Cerebellar nuclear complex (tissue), 1 donor: Measurements from ENCODE around the gene XRCC6.
"Not testable (repeated sequence)": the region's sequence is repeated elsewhere in the genome, so short reads cannot be mapped to it uniquely, and the experiment has no call there.

ENCODE experiments used
- DNase-seq, 2 experiments: peaks; one replicate each; lab custom pipeline; 2025; lab: John Stamatoyannopoulos, UW

The XRCC6 gene

DNA sequence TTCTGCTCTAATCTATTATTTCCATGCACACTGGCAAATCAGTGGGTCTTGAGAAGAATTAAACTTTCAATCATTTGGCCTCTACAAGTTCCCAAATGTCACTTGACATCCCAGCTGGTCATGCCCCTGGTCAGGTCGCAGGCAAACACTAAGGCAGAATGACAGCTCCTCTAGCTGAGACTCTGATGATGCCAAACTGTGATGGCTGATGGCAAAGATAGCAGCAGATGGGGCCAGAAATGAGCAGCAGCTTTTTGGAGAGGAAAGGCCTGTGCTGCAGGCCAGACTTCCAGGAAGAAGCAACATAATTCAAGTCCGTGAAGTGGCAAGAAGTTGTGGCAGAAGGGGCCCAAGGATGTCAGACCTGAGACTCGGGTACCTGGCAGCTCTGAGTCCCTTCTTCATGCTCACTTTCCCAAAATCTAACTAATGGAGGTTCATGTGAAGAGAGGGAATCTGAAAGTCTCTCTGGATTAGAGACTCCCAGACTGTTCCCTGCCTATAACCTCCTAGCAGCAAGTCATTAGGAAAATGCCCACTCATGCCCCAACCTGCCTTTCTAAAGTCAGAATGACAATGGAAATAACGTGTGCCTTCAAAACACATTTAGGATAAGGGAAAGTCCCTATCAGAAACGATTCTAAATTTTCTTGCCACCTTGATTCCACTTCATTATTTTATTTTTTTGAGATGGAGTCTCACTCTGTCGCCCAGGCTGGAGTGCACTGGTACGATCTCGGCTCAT lies 22.0 kb upstream of the XRCC6 start:
- no peak for DNase-seq

DNA sequence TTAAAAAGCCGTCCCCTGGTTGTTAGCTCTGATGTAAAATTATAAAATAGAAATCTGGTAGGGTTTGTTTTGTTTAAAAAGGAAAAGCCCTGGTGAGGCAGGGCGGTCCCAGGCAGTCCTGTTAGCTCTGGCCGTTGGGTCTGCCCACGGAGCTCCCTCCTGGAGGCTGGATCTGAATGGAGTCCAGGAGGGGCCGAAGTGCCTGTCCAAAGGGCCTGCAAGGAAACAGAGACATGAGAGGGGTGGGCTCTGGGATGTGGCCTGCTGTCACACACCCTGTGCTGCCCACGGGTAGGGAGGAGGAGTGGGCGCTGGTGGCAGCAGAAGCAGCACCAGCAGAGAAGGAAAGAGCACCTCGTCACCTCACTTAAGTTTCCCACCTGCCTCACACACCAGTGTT lies 20.1 kb upstream of the XRCC6 start:
- no peak for DNase-seq

DNA sequence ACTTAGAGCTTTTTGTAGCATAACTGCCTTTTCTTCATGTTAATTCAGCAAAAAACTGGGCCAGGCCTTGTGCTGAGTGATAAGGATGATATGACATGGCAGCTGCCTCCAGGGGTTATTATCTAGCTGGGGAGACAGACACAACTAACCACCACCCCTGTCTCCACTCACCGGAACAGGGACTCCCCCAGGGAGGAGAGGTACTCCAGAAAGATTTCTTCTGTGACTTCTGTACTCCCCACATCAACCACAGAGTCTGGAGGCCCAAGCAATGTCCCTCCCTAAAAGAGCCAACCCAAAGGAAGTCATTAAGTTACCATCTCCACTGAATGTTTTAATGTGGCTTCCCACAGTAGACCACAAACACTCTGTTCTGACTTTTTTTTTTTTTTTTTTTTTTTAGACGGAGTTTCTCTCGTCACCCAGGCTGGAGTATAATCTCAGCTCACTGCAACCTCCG lies 17.2 kb upstream of the XRCC6 start:
- no peak for DNase-seq

DNA sequence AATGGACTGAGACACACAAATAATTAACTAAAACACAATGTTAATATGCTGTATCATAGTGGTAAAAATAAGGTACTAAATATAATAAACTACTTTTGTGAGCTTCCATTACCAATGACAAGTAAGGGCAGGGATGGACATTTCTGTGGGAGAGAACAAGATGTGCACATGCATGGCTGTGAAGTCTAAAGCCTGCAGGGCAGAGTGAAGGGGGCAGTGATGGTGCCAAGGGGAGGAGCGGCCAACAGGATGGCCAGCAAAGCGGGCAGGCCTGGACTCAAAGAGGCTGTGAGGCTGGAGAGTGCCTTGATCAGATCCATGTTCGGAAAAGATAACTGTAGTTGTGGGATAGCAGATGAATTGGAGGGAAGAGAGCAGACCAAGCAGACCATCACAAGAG lies 12.7 kb upstream of the XRCC6 start:
- DNase-seq, result no peak

DNA sequence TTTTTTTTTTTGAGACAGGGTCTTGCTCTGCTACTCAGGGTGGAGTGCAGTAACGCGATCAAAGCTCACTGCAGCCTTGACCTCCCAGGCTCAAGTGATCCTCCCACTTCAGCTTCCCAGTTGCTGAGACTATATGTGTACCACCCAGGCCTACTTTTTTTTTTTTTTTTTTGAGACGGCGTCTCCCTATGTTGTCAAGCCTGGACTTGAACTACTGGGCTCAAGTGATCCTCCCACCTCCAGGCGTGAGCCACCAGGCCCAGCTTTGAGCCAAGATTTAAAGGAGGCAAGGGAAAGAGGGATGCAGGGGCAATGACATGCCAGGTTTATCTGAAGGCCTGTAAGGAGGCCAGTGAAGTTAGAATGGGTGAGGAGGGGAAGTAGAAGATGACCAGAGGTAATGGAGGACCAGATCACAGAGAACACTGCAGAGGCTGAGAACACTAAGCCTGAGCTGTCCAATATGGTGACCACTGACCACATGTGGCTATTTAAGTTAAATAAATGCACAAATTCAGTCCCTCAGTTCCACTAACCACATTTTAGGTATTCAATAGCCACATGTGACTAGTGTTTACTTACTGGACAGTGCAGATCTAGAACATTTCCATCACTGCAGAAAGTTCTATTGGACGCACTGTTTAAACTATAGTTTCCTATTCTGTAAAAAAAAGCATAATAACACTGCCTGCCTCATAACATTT lies 8.3 kb upstream of the XRCC6 start:
- no peak for DNase-seq

DNA sequence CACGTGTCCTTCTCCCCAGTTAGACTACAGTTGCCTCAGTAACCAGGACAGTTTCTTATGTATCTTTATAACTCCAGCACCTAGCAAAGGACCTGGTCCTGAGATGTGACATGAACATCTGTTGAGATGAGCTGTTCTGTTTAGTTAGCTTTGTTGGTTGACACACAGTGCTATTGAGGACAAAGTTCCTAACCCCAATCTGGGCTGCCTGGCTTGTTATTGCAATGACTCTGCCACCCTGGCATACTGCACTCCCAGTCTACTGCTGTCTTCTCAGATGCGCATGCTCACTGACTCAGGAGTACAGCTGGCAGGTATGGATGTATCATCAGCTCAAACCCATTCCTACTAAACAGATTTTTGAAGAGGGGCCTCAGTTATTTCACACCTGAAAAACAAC lies 7.6 kb upstream of the XRCC6 start:
- no peak for DNase-seq

DNA sequence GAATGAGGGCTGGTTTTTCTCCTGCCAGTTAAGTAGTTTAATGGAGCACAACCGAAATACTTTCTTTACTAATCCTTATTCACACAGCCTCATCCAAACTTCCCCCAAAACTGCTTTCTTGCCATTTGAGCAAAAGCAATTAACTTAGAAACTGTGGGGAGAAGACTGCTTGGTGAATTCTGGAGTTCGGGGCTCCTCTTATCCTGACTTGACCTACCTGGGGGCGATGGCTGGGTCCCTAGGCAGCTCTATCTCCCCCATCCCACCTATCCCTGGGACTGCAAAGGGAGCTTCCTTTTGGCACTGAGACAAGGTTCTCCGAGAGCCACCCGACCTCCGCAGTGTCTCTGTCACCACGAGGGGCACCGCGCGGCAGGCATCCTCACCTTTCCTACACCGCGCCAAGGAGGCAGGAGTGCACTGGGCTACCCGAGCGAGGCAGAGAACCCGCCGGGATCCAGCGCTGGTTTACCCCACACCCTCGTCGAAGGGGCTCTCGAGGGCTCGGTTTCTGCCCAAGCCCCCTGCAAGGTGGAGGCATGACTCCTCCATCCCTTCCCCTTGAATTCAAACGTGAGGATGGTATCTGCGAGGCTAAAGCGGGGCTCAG lies 1.0 kb upstream of the XRCC6 start:
- DNase-seq, result no peak

DNA sequence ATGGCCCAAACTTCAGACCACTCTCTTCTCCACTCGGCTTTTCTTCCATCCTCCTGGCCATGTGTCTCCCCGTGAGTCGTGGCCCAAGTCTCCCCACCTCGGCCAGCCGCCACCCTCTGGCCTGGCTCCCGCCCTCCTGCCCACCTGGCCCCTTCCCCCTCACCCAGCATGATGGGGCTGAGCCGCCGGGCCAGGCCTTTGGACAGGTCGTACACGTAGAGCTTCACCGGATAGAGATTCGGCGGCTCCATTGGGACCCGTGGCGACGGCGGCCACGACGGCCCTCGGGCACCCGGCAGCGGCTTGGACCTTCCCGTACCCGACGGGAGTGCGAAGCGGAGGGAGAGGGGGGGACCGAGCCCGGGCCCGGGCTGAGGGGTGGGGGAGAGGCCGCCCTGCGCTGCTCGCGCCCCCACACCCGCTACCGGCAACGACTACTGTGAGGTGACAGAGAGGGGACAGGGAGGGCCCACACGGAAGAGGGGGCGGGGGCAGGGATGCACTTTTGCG lies 451 bp upstream of the XRCC6 start, which contains the start of gene DESI1:
Gene DESI1, minus strand, starts transcription at position 455 of the 510 bp plus-strand sequence. Its CDS starts 204 bp downstream, at position 251.
- no peak for DNase-seq

DNA sequence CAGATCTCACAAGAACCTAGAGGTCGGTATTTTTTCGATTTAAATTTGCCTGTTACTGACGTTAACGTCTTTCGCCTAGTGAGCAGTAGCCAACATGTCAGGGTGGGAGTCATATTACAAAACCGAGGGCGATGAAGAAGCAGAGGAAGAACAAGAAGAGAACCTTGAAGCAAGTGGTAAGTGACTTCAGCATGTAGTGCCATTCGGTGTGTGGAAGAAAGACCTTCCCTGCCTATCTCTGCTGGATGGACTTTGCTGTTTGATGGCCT lies 750 bp downstream of the XRCC6 start:
- no peak for DNase-seq

DNA sequence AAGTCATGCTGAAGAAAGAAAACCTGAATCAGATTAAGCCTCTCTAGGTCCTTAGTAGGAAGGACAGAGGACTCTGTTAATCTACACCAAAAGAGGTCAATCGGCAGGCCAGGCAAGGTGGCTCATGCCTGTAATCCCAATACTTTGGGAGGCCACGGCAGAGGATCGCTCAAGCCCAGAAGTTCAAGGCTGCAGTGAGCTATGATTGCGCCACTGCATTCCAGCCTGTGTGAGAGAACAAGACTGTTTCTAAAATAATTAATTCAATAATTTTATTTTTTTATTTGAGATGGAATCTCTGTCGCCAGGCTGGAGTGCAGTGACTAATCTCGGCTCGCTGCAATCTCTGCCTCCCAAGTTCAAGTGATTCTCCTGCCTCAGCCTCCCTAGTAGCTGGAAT lies 4.5 kb downstream of the XRCC6 start:
- DNase-seq, result no peak

DNA sequence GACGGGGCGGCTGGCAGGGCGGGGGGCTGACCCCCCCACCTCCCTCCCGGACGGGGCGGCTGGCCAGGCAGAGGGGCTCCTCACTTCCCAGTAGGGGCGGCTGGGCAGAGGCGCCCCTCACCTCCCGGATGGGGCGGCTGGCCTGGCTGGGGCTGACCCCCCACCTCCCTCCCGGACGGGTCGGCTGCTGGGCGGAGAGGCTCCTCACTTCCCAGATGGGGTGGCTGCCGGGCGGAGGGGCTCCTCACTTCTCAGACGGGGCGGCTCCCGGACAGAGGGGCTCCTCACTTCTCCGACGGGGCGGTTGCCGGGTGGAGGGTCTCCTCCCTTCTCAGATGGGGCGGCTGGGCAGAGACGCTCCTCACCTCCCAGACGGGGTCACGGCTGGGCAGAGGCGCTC lies 10.0 kb downstream of the XRCC6 start:
- DNase-seq, result not testable (repeated sequence)

DNA sequence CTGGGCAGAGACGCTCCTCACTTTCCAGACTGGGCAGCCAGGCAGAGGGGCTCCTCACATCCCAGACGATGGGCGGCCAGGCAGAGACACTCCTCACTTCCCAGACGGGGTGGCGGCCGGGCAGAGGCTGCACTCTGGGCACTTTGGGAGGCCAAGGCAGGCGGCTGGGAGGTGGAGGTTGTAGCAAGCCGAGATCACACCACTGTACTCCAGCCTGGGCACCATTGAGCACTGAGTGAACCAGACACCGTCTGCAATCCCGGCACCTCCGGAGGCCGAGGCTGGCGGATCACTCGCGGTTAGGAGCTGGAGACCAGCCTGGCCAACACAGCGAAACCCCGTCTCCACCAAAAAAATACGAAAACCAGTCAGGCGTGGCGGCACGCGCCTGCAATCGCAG lies 10.5 kb downstream of the XRCC6 start:
- not testable (repeated sequence) for DNase-seq

DNA sequence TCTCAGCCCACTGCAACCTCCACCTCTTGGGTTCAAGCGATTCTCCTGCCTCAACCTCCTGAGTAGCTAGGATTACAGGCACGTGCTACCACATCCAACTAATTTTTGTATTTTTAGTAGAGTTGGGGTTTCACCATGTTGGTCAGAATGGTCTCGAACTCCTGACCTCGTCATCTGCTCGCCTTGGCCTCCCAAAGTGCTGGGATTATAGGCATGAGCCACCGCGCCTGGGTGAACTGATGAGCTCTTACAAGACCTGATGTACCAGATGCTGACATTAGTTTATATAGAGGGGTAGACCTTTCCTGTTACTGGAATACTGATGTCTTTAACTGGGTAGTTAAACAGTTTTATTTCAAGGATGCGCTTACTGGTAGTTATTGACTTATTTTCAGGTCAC lies 13.5 kb downstream of the XRCC6 start:
- not testable (repeated sequence) for DNase-seq

DNA sequence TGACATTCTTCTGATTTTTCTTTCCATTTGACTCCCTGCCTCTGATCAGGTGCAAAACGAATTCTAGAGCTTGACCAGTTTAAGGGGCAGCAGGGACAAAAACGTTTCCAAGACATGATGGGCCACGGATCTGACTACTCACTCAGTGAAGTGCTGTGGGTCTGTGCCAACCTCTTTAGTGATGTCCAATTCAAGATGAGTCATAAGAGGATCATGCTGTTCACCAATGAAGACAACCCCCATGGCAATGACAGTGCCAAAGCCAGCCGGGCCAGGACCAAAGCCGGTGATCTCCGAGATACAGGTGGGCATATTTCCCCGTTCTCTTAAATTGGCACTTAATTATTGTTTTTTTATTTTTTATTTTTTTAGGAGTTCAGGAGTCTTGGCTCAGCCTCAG lies 15.4 kb downstream of the XRCC6 start:
- DNase-seq, result no peak

DNA sequence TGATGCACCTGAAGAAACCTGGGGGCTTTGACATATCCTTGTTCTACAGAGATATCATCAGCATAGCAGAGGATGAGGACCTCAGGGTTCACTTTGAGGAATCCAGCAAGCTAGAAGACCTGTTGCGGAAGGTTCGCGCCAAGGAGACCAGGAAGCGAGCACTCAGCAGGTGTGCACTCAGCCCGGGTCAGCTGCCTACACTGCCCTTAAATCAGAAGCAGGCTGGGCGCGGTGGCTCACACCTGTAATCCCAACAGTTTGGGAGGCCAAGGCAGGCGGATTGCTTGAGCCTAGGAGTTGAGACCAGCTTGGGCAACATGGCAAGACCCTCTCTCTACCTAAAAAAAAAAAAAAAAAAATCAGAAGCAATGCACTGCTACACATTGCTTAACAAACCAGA lies 16.5 kb downstream of the XRCC6 start:
- DNase-seq, result not testable (repeated sequence)

DNA sequence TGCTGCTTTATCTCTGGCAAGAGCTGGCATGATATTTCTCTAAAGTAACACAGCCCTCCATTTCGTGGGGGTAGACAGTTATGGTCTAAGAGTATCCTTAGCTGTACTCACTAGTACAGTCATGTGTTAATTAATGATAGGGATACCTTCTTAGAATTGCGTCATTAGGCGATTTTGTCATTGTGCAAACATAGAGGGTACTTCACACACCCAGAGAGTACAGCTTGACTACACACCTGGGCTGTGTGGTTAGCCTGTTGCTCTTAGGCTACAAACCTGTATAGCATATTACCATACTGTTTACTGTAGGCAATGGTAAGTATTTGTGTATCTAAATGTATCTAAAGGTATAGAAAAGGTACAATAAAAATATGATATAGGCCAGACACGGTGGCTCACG lies 17.0 kb downstream of the XRCC6 start:
- no peak for DNase-seq

DNA sequence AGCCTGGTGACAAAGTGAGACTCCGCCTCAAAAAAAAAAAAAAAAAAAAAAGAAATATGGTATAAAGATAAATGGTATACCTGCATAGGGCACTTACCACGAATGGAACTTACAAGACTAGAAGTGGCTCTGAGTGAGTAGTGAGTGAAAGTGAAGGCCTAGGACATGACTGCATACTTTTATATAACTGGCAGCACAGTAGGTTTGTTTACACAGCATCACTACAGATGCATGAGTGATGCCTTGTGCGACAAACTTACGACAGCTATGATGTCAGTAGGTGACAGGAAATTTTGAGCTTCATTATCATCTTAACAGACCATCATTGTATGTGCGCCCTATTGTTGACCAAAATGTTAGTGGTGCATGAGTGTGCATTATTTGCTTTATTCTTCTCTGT lies 17.7 kb downstream of the XRCC6 start:
- no peak for DNase-seq

DNA sequence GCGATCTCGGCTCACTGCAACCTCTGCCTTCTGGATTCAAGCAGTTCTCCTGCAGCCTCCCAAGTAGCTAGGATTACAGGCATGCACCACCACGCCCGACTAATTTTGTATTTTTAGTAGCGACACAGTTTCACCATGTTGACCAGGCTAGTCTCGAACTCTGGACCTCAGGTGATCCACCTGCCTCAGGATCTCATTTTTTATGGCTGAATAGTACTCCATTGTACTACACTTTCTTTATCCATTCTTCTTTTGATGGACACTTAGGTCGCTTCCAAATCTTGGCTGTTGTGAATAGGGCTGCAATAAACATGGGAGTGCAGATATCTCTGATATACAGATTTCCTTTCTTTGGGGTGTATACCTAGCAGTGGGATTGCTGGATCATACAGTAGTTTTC lies 20.8 kb downstream of the XRCC6 start:
- DNase-seq, result no peak

DNA sequence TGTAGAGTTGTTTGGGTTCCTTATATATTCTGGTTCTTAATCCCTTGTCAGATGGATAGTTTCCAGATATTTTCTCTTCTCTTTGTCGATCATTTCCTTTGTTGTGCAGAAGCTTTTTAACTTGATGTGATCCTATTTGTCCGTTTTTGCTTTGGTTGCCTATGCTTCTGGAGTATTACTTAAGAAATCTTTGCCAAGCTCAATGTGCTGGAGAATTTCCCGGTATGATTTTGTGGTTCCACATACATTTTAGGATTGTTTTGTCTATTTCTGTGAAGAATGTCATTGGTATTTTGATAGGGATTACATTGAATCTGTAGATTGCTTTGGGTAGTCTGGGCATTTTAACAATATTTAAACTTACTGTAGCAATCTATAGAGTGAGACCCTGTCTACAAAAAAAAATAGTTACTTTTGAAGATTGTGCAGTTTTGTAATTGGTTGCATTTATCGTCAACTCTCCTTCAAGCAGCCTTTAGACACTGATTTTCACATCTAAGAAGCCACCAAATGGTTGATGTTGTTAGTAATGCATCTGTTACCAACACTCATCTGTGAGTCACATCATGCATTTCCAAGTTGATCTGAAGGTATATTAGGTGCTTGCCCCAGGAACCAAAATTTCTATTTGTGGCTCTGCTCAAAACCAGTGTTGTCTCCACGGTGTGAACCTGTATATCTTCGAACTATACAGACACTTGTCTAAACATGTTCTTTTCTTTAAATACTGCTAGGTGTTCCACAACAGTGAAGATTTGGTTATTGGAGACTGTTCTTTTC lies 21.4 kb downstream of the XRCC6 start:
- DNase-seq, result no peak

DNA sequence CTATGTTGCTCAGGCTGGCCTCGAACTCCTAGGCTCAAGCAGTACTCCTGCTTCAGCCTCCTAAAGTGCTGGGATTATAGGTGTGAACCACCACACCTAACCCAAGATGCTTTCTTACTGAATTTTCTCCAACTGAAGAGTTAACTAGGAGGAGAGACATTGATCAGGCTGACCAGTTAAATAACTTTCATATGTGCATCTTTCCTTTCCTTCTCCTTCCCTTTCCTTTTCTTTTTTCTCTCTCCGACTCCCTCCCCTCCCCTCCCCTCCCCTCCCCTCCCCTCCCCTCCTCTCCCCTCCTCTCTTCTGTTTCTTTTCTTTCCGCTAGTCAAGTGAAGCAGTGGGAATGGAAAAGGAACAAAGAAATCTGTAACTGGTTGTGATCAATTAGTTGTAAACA lies 26.7 kb downstream of the XRCC6 start:
- no peak for DNase-seq

DNA sequence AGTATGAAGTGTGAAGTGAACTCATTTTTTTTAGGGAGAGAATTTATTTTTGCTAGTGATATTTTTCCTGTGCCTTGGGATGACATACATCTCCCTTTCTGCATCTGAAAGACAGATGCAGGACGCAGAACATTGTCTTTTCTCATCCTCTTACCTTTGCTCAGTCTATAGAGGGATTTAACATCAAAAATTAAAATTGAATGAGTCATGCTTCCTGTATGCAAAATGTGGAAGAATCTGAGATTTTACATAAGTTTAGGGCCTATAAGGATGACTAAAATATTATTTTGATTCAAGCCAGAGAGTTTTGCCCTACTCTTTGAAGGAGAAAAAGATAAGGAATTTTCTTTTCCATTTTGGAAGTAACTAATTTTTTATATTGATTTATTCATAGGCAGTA lies 27.3 kb downstream of the XRCC6 start:
- DNase-seq, result no peak

DNA sequence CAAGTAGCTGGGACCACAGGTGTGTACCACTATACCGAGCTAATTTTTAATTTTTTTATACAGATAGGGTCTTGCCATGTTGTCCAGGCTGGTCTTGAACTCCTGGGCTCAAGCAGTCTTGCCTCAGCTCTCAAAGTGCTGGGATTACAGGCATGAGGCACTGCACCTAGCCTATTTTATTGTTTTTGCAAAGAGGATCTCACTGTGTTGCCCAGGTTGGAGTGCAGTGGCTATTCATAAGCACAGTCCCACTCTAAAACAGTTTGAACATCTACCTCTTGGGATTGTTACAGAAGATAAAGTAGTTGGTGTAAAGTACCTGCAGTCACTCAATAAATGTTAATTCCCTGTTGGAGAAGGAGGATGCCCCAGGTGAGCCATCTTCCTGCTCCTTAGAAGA lies 29.1 kb downstream of the XRCC6 start:
- DNase-seq, result no peak
